Heart right ventricle (tissue), 16 donors: Measurements from ENCODE around the gene FKBP6. TPM values are rescaled to one million over a fixed set of nuclear protein-coding genes. Genes with fewer than 3 reads are reported as not detected.
"Not testable (repeated sequence)": the region's sequence is repeated elsewhere in the genome, so short reads cannot be mapped to it uniquely, and the experiment has no call there.

Experiments
- ATAC-seq, 8 donors: fragments of 200-7000 bp; cut with Tn5 transposase; one replicate each; pipeline ENCODE4 v1.9.1; 2020; ENCODE audit warnings: mild to moderate bottlenecking in 8 of 8, moderate library complexity in 8 of 8, moderate number of reproducible peaks in 1 of 8
- DNase-seq, 2 donors: peaks; one replicate each; pipeline ENCODE4 v3.0.0-alpha.2; 2020
- H3K27ac ChIP-seq, 10 donors: fragments of 200-600 bp; sonication (generic) in 2 of 10; one replicate each; pipeline versions ENCODE4 v1.5.0 to v1.8.0; 2020 to 2022; ENCODE audit warnings: mild to moderate bottlenecking in 3 of 10
- H3K27me3 ChIP-seq, 7 donors: fragments of 200-600 bp; one replicate each; pipeline ENCODE4 v1.8.0; 2021 to 2022; ENCODE audit warnings: mild to moderate bottlenecking in 2 of 7
- H3K36me3 ChIP-seq, 9 donors: fragments of 200-600 bp; sonication (generic) in 1 of 9; one replicate each; pipeline versions ENCODE4 v1.5.0 to v1.8.0; 2020 to 2022; ENCODE audit warnings: mild to moderate bottlenecking in 2 of 9
- H3K4me1 ChIP-seq, 9 donors: fragments of 200-600 bp; sonication (generic) in 1 of 9; one replicate each; pipeline versions ENCODE4 v1.5.0 to v1.8.0; 2020 to 2022; ENCODE audit warnings: mild to moderate bottlenecking in 4 of 9
- H3K4me3 ChIP-seq, 10 donors: fragments of 200-600 bp; sonication (generic) in 2 of 10; one replicate each; pipeline versions ENCODE4 v1.5.0 to v1.8.0; 2020 to 2022; ENCODE audit warnings: mild to moderate bottlenecking in 7 of 10, moderate library complexity in 2 of 10
- H3K9me3 ChIP-seq, 11 donors: fragments of 200-600 bp in 10 of 11; sonication (generic) in 2 of 11; one replicate each; pipeline versions ENCODE4 v1.5.0 to v1.8.0; 2013 to 2022; ENCODE audit warnings: mild to moderate bottlenecking in 2 of 11, control low read depth in 1 of 11, moderate library complexity in 1 of 11
- CTCF ChIP-seq, 9 donors: fragments of 200-600 bp; sonication (generic) in 2 of 9; IDR thresholded peaks; one replicate each; pipeline versions ENCODE4 v1.5.0 to v1.8.0; 2021 to 2022; ENCODE audit warnings: antibody characterized with exemption in 9 of 9, mild to moderate bottlenecking in 5 of 9, moderate library complexity in 1 of 9
- WGBS, 2 donors: extraction: QIAGEN DNeasy Blood & Tissue Kit; methylation state at CpG; one replicate each; pipeline ENCODE4 v1.1.7; 2013; ENCODE audit warnings: inconsistent platforms in 1 of 2; 5-methylcytosine and 5-hydroxymethylcytosine counted together
- intact Hi-C, 10 donors: fragments of 100-400 bp; cut with DNase I; formaldehyde crosslinking; loops; one replicate each; pipeline versions ENCODE4 v1.11.1 to v1.14.2; 2022
- polyA plus RNA-seq, 2 donors: library from polyadenylated mRNA; stranded (reverse); fragments of 200-250 nt; gene quantifications; one replicate each; pipeline ENCODE4 v1.2.3, GENCODE V29; 2013
- total RNA-seq, 10 donors: library from RNA; stranded (reverse); fragmentation: NEBNext Ultra II Directional in 3 of 10; extraction: Animal tissue kit (Norgen Biotek cat#: 25700) in 3 of 10; gene quantifications; one replicate each; pipeline versions ENCODE4 v1.2.1 to v1.2.4, GENCODE V29; 2021 to 2023
- donor health status: Arrhythmogenic right ventricular cardiomyopathy.
- donor health status: ischemic (EF 13 %, LVEDD 7.1; RV severe dilation, severe dysfunction).
- donor health status: healthy with polysubstance abuse.
- donor health status: DM: no; HTN: yes; CAD: no.
- donor health status: DM: no; HTN: no; CAD: no.
- donor health status: ischemic (EF 25% LVEDD 6.9; RV normal size, moderate dysfunction).
- donor health status: ischemic (EF 25% LVEDD 5.7; RV mildly dilated, moderate dysfunction).
- donor health status: healthy.
- donor health status: DM: yes; HTN: yes; CAD: no.
- donor health status: Ischemic cardiomyopathy.
- donor health status: ischemic (EF 35%, LVEDD 5.7; RV mildly dilated, moderate dysfunction).
- donor health status: nonischemic (EF 11% LVEDD 7.7; RV severe dilation, severe dysfunction).
- donor health status: DM: yes; HTN: yes; CAD: no.
- donor health status: PGD.
- donor health status: ischemic (EF 29% LVEDD 5.4; RV normal size, mild dysfunction).
- donor health status: nonischemic (EF 23%, LVEDD 6.1; RV moderate dilation, normal function).

Gene FKBP6
- total and polyA plus RNA-seq, 12 donors: not detected

- Histone ChIP-seq H3K4me1 (peaks cover 0 to 14% (median 8%) of the 10 kb centered on the region in 9 donors), H3K27me3 (no peaks in the 10 kb centered on the region), H3K36me3 (no peaks in the 10 kb centered on the region), H3K27ac (no peak overlapping the region), H3K4me3 (no peak overlapping the region), H3K9me3 (peaks cover 0 to 15% (median 0%) of the 10 kb centered on the region in 11 donors)
- no peak for TF ChIP-seq CTCF (IDR thresholded peaks at IDR 0.05)
- 80 to 81% methylated on average over 5 of the region's 5 CpGs for WGBS, 2 donors
- DNase-seq (no peak), ATAC-seq (no peak)
- intact Hi-C loops: no loop called here
Observed at GRCh38 chr7:73356159-73356558, 28.2 kb downstream of the FKBP6 start.

GRCh38 chr7:73358590-73359275 is 30.8 kb downstream of the FKBP6 start:
- peaks cover 0 to 2% (median 0%) of the 10 kb centered on the region in 7 donors for H3K27me3 ChIP-seq
- H3K4me1 ChIP-seq: peaks cover 0 to 14% (median 8%) of the 10 kb centered on the region in 9 donors
- H3K4me3 ChIP-seq: peak overlapping the region in 6 of 10 donors; percentile 7 to 49 (median 43)
- intact Hi-C loops: no loop called here
- no peaks in the 10 kb centered on the region for H3K9me3 ChIP-seq
- no peak for TF ChIP-seq CTCF (IDR thresholded peaks at IDR 0.05)
- peak in 2 of 8 donors; percentile 8 to 20 for ATAC-seq
- no peaks in the 10 kb centered on the region for H3K36me3 ChIP-seq
- peak overlapping the region in 2 of 10 donors; percentile 43 to 86 for H3K27ac ChIP-seq
- DNase-seq: no peak
- WGBS, 2 donors: 77 to 81% methylated on average over 21 of the region's 21 CpGs

GRCh38 chr7:73359306-73359705 is 31.3 kb downstream of the FKBP6 start:
- no peak overlapping the region for H3K4me3 ChIP-seq
- DNase-seq (no peak), ATAC-seq (no peak)
- intact Hi-C loops: no loop called here
- H3K27me3 ChIP-seq: peaks cover 0 to 7% (median 0%) of the 10 kb centered on the region in 7 donors
- H3K9me3 ChIP-seq: no peaks in the 10 kb centered on the region
- WGBS, 2 donors: 83 to 87% methylated on average over 11 of the region's 11 CpGs
- TF ChIP-seq CTCF (IDR thresholded peaks at IDR 0.05): no peak
- H3K4me1 ChIP-seq: peaks cover 0 to 14% (median 8%) of the 10 kb centered on the region in 9 donors
- no peaks in the 10 kb centered on the region for H3K36me3 ChIP-seq
- H3K27ac ChIP-seq: no peak overlapping the region

GRCh38 chr7:73359746-73360375 is 31.9 kb downstream of the FKBP6 start:
- Histone ChIP-seq H3K36me3 (no peaks in the 10 kb centered on the region), H3K4me3 (no peak overlapping the region), H3K4me1 (peaks cover 0 to 14% (median 8%) of the 10 kb centered on the region in 9 donors), H3K27me3 (peaks cover 0 to 10% (median 0%) of the 10 kb centered on the region in 7 donors), H3K27ac (no peak overlapping the region), H3K9me3 (no peaks in the 10 kb centered on the region)
- DNase-seq (no peak), ATAC-seq (no peak)
- WGBS, 2 donors: 93 to 94% methylated on average over 13 of the region's 13 CpGs
- TF ChIP-seq CTCF (IDR thresholded peaks at IDR 0.05): no peak
- intact Hi-C loops: no loop called here

- Histone ChIP-seq H3K27me3 (peaks cover 0 to 10% (median 0%) of the 10 kb centered on the region in 7 donors), H3K4me1 (peaks cover 0 to 14% (median 8%) of the 10 kb centered on the region in 9 donors)
- DNase-seq, ATAC-seq, H3K9me3 ChIP-seq, H3K4me3 ChIP-seq, H3K36me3 ChIP-seq, intact Hi-C loops, H3K27ac ChIP-seq: not testable (repeated sequence)
- WGBS, 2 donors: 96% methylated on average over 1 of the region's 1 CpG
Observed at GRCh38 chr7:73360590-73360989, 32.6 kb downstream of the FKBP6 start.
